HEK293 (cell line): Measurements from ENCODE around the gene ARPC1B.

Experiments
- CTCF ChIA-PET: fragments of 350-600 bp; formaldehyde crosslinking; extraction: SDS; loops from one replicate; lab custom pipeline; 2021; ENCODE audit warnings: antibody characterized with exemption; lab: Yijun Ruan, JAX
- POLR2A ChIA-PET: fragments of 300-600 bp; formaldehyde crosslinking; extraction: SDS; loops from one replicate; lab custom pipeline; 2020; ENCODE audit warnings: antibody characterized with exemption, inconsistent platforms; lab: Yijun Ruan, JAX
- H3K27ac ChIP-seq: fragments of 200-500 bp; sonication (Bioruptor generic); 2 replicates; pipeline ENCODE4 v1.5.1; 2014; ENCODE audit warnings: low read depth, low read length, control low read depth, inconsistent platforms; ENCODE audit errors: extremely low read depth
- H3K36me3 ChIP-seq, 2 experiments: fragments of 200-500 bp in 1 of 2; sonication (Bioruptor generic) in 1 of 2; 1 replicate in 1 of 2; 2 replicates in 1 of 2; pipeline ENCODE4 v1.5.1; 2014 to 2017; ENCODE audit warnings: inconsistent platforms in 2 of 2, low read length in 2 of 2; ENCODE audit not compliant: control insufficient read depth in 2 of 2, insufficient read depth in 1 of 2
- H3K4me1 ChIP-seq: fragments of 200-500 bp; sonication (Bioruptor generic); 2 replicates; pipeline ENCODE4 v1.5.1; 2014; ENCODE audit warnings: mild to moderate bottlenecking, low read length, inconsistent platforms; ENCODE audit not compliant: control insufficient read depth, insufficient read depth
- H3K4me3 ChIP-seq: 2 replicates; pipeline ENCODE4 v1.5.1; 2011; ENCODE audit warnings: low read depth, mild to moderate bottlenecking, control low read depth, low read length, moderate library complexity
- H3K9me3 ChIP-seq: fragments of 200-500 bp; sonication (Bioruptor generic); 2 replicates; pipeline ENCODE4 v1.5.1; 2014; ENCODE audit warnings: low read depth, low read length, inconsistent platforms; ENCODE audit not compliant: control insufficient read depth, insufficient read depth
- GLIS1 ChIP-seq: fragments of 450-650 bp; formaldehyde crosslinking; IDR thresholded peaks from 2 replicates; pipeline ENCODE4 v1.5.1; 2016; ENCODE audit warnings: missing biosample characterization, missing genetic modification characterization
- KLF1 ChIP-seq: fragments of 450-650 bp; formaldehyde crosslinking; IDR thresholded peaks from 2 replicates; pipeline ENCODE4 v1.5.1; 2016; ENCODE audit warnings: missing biosample characterization, missing genetic modification characterization
- OSR2 ChIP-seq: fragments of 450-650 bp; formaldehyde crosslinking; IDR thresholded peaks from 2 replicates; pipeline ENCODE4 v1.5.1; 2016; ENCODE audit warnings: missing biosample characterization, missing genetic modification characterization
- OVOL3 ChIP-seq: fragments of 450-650 bp; formaldehyde crosslinking; IDR thresholded peaks from 2 replicates; pipeline ENCODE4 v1.5.1; 2016; ENCODE audit warnings: missing biosample characterization, missing genetic modification characterization
- ZFHX2 ChIP-seq: fragments of 450-650 bp; formaldehyde crosslinking; conservative IDR thresholded peaks from 2 replicates; pipeline ENCODE4 v1.5.1; 2016; ENCODE audit warnings: missing biosample characterization, missing genetic modification characterization
- ZNF114 ChIP-seq: fragments of 450-650 bp; formaldehyde crosslinking; IDR thresholded peaks from 2 replicates; pipeline ENCODE4 v1.5.0; 2017; ENCODE audit warnings: missing biosample characterization, missing genetic modification characterization
- ZNF121 ChIP-seq: fragments of 450-650 bp; formaldehyde crosslinking; IDR thresholded peaks from 2 replicates; pipeline ENCODE4 v1.5.1; 2016; ENCODE audit warnings: missing biosample characterization, missing genetic modification characterization
- ZNF155 ChIP-seq: fragments of 450-650 bp; formaldehyde crosslinking; IDR thresholded peaks from 2 replicates; pipeline ENCODE4 v1.5.1; 2016; ENCODE audit warnings: missing biosample characterization, missing genetic modification characterization
- ZNF16 ChIP-seq: fragments of 450-650 bp; formaldehyde crosslinking; IDR thresholded peaks from 2 replicates; pipeline ENCODE4 v1.5.1; 2016; ENCODE audit warnings: low read depth, missing biosample characterization, missing genetic modification characterization
- ZNF2 ChIP-seq: fragments of 450-650 bp; formaldehyde crosslinking; IDR thresholded peaks from 2 replicates; pipeline ENCODE4 v1.5.1; 2016; ENCODE audit warnings: missing biosample characterization, missing genetic modification characterization
- ZNF501 ChIP-seq: fragments of 450-650 bp; formaldehyde crosslinking; IDR thresholded peaks from 2 replicates; pipeline ENCODE4 v1.5.1; 2016; ENCODE audit warnings: missing biosample characterization, missing genetic modification characterization
- ZNF571 ChIP-seq: fragments of 450-650 bp; formaldehyde crosslinking; IDR thresholded peaks from 2 replicates; pipeline ENCODE4 v1.5.0; 2017; ENCODE audit warnings: missing biosample characterization, missing genetic modification characterization
- ZNF654 ChIP-seq: fragments of 450-650 bp; formaldehyde crosslinking; IDR thresholded peaks from 2 replicates; pipeline ENCODE4 v1.5.1; 2016; ENCODE audit warnings: low read depth, missing biosample characterization, missing genetic modification characterization
- ZNF701 ChIP-seq: fragments of 450-650 bp; formaldehyde crosslinking; IDR thresholded peaks from 2 replicates; pipeline ENCODE4 v1.5.1; 2016; ENCODE audit warnings: missing biosample characterization, missing genetic modification characterization
- ZNF785 ChIP-seq: fragments of 450-650 bp; formaldehyde crosslinking; IDR thresholded peaks from 2 replicates; pipeline ENCODE4 v1.5.1; 2016; ENCODE audit warnings: missing biosample characterization, missing genetic modification characterization
- TF ChIP-seq, protein P1 (sequence below): fragments of 450-650 bp; formaldehyde crosslinking; IDR thresholded peaks from 2 replicates; pipeline ENCODE4 v1.5.1; 2016; ENCODE audit warnings: missing biosample characterization, missing genetic modification characterization, borderline replicate concordance
- TF ChIP-seq, protein P2 (sequence below): fragments of 450-650 bp; formaldehyde crosslinking; IDR thresholded peaks from 2 replicates; pipeline ENCODE4 v1.5.1; 2016; ENCODE audit warnings: missing biosample characterization, missing genetic modification characterization
- TF ChIP-seq, protein P3 (sequence below): fragments of 450-650 bp; formaldehyde crosslinking; IDR thresholded peaks from 2 replicates; pipeline ENCODE4 v1.5.1; 2016; ENCODE audit warnings: missing biosample characterization, missing genetic modification characterization
- TF ChIP-seq, protein P4 (sequence below): fragments of 450-650 bp; formaldehyde crosslinking; optimal IDR thresholded peaks from 2 replicates; pipeline ENCODE3; 2016; ENCODE audit warnings: missing biosample characterization, mild to moderate bottlenecking, missing genetic modification characterization
- TF ChIP-seq, protein P5 (sequence below): fragments of 450-650 bp; IDR thresholded peaks from 2 replicates; pipeline ENCODE4 v1.5.1; 2018; ENCODE audit warnings: missing biosample characterization, missing genetic modification characterization

Gene ARPC1B

DNA sequence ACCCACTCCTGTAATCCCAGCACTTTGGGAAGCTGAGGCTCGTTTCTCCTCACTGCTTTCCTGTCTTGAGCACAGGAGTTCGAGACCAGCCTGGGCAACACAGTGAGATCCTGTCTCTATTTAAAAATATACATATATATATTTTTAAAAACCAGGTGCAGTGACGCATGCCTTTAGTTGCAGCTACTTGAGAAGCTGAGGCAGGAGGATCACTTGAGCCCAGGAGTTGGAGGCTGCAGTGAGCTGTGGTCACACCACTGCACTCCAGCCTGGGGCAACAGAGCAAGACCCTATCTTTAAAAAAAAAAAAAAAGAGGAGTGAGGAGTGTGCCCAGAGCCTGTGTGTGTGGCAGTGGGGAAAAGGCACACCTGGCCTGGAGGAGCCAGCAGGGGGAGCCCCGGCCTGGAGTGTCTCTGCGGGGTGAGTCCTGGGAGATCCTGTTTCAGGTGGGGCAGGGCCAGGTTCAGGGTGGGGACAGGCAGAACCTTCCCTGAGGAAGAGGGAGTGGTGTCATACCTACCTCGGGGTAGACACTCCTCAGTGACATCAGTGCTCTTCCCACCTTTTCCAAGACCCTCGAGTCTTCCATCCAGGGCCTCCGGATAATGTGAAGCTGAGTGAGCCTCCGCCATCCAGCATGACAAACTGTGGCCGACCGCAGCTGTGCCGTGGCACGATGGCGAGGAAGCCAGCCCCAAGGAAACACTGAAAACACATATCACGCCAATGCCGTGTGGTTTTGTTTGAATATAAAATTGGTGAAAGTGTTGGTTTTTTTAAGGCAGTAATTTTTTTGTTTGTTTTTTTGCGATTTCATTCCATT lies 9.0 kb upstream of the ARPC1B start:
- TF ChIP-seq ZNF2 (tag by site-specific recombination) (peak; percentile 47; the same call in 1 of the 2 replicates), ZNF501 (tag by site-specific recombination) (no peak), KLF1 (peak; percentile 71), ZNF654 (tag by site-specific recombination) (peak; percentile 38; the same call in 1 of the 2 replicates), OVOL3 (tag by site-specific recombination) (no peak), GLIS1 (0 out of 2 replicates have a peak, but pooled peaks have one; percentile 11), ZNF121 (tag by site-specific recombination) (peak; percentile 90)
- TF ChIP-seq, protein P1, sequence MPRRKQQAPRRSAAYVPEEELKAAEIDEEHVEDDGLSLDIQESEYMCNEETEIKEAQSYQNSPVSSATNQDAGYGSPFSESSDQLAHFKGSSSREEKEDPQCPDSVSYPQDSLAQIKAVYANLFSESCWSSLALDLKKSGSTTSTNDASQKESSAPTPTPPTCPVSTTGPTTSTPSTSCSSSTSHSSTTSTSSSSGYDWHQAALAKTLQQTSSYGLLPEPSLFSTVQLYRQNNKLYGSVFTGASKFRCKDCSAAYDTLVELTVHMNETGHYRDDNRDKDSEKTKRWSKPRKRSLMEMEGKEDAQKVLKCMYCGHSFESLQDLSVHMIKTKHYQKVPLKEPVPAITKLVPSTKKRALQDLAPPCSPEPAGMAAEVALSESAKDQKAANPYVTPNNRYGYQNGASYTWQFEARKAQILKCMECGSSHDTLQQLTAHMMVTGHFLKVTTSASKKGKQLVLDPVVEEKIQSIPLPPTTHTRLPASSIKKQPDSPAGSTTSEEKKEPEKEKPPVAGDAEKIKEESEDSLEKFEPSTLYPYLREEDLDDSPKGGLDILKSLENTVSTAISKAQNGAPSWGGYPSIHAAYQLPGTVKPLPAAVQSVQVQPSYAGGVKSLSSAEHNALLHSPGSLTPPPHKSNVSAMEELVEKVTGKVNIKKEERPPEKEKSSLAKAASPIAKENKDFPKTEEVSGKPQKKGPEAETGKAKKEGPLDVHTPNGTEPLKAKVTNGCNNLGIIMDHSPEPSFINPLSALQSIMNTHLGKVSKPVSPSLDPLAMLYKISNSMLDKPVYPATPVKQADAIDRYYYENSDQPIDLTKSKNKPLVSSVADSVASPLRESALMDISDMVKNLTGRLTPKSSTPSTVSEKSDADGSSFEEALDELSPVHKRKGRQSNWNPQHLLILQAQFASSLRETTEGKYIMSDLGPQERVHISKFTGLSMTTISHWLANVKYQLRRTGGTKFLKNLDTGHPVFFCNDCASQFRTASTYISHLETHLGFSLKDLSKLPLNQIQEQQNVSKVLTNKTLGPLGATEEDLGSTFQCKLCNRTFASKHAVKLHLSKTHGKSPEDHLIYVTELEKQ (tag by site-specific recombination), result no peak
- TF ChIP-seq, protein P2, sequence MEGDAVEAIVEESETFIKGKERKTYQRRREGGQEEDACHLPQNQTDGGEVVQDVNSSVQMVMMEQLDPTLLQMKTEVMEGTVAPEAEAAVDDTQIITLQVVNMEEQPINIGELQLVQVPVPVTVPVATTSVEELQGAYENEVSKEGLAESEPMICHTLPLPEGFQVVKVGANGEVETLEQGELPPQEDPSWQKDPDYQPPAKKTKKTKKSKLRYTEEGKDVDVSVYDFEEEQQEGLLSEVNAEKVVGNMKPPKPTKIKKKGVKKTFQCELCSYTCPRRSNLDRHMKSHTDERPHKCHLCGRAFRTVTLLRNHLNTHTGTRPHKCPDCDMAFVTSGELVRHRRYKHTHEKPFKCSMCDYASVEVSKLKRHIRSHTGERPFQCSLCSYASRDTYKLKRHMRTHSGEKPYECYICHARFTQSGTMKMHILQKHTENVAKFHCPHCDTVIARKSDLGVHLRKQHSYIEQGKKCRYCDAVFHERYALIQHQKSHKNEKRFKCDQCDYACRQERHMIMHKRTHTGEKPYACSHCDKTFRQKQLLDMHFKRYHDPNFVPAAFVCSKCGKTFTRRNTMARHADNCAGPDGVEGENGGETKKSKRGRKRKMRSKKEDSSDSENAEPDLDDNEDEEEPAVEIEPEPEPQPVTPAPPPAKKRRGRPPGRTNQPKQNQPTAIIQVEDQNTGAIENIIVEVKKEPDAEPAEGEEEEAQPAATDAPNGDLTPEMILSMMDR (tag by site-specific recombination), result 0 out of 2 replicates have a peak, but pooled peaks have one; percentile 47
- TF ChIP-seq, protein P3, sequence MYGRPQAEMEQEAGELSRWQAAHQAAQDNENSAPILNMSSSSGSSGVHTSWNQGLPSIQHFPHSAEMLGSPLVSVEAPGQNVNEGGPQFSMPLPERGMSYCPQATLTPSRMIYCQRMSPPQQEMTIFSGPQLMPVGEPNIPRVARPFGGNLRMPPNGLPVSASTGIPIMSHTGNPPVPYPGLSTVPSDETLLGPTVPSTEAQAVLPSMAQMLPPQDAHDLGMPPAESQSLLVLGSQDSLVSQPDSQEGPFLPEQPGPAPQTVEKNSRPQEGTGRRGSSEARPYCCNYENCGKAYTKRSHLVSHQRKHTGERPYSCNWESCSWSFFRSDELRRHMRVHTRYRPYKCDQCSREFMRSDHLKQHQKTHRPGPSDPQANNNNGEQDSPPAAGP (tag by site-specific recombination), result peak; percentile 65
- no peaks in the 10 kb centered on the region for H3K9me3 ChIP-seq
- ChIA-PET CTCF (interaction anchor here (0.6 to 2.0 kb wide), 10 partner anchors 12 to 345 kb away, joined by 3 to 10 read pairs (median 4); no protein-coding TSS in a partner anchor), POLR2A (interaction anchor here (0.5 to 1.2 kb wide), 2 partner anchors 39 to 308 kb away, joined by 3 to 5 read pairs; partner anchors contain the start of gene ARPC1A)
- H3K27ac ChIP-seq, result no peak overlapping the region
- no peaks in the 10 kb centered on the region for H3K4me1 ChIP-seq
- peaks cover 33 to 57% of the 10 kb centered on the region in 2 experiments for H3K36me3 ChIP-seq
- H3K4me3 ChIP-seq, result no peak overlapping the region

DNA sequence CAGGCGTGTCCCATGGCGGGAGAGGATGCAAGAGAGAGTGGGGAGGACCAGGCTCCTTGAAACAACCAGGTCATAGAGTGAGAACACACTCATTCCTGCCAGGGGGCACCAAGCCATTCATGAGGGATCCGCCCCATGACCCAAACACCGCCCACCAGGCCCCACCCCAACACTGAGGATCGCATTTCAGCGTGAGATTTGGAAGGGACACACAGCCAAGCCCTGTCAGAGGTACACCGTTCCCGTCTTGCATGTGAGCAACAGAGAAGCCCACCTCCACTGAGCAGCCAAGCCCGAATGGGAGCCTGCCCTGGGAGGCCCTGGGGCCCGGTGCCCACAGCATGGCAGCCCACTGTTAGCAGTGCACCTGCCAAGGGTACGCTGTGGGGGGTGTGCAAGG lies 7.9 kb upstream of the ARPC1B start:
- Histone ChIP-seq H3K4me1 (no peaks in the 10 kb centered on the region), H3K36me3 (peaks cover 25 to 47% of the 10 kb centered on the region in 2 experiments), H3K4me3 (no peak overlapping the region), H3K9me3 (no peaks in the 10 kb centered on the region), H3K27ac (no peak overlapping the region)
- CTCF ChIA-PET, result interaction anchor here (1.2 to 2.0 kb wide), 2 partner anchors 20 to 49 kb away, joined by 3 to 10 read pairs; no protein-coding TSS in a partner anchor
- POLR2A ChIA-PET, result no interaction called here
- TF ChIP-seq ZNF16 (tag by site-specific recombination), result no peak
- TF ChIP-seq, protein P1 (tag by site-specific recombination), result no peak
- no peak for TF ChIP-seq ZNF701 (tag by site-specific recombination)
- TF ChIP-seq ZNF785 (tag by site-specific recombination), result no peak
- no peak for TF ChIP-seq ZNF155
- peak; percentile 98 for TF ChIP-seq KLF1
- no peak for TF ChIP-seq ZNF114 (tag by site-specific recombination)
- TF ChIP-seq OSR2, result no peak
- TF ChIP-seq ZNF571 (tag by site-specific recombination), result no peak
- peak; percentile 55; the same call in 1 of the 2 replicates for TF ChIP-seq ZFHX2 (tag by site-specific recombination)
- TF ChIP-seq, protein P4, sequence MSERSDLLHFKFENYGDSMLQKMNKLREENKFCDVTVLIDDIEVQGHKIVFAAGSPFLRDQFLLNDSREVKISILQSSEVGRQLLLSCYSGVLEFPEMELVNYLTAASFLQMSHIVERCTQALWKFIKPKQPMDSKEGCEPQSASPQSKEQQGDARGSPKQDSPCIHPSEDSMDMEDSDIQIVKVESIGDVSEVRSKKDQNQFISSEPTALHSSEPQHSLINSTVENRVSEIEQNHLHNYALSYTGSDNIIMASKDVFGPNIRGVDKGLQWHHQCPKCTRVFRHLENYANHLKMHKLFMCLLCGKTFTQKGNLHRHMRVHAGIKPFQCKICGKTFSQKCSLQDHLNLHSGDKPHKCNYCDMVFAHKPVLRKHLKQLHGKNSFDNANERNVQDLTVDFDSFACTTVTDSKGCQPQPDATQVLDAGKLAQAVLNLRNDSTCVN (tag by site-specific recombination), result no peak
- TF ChIP-seq, protein P5, sequence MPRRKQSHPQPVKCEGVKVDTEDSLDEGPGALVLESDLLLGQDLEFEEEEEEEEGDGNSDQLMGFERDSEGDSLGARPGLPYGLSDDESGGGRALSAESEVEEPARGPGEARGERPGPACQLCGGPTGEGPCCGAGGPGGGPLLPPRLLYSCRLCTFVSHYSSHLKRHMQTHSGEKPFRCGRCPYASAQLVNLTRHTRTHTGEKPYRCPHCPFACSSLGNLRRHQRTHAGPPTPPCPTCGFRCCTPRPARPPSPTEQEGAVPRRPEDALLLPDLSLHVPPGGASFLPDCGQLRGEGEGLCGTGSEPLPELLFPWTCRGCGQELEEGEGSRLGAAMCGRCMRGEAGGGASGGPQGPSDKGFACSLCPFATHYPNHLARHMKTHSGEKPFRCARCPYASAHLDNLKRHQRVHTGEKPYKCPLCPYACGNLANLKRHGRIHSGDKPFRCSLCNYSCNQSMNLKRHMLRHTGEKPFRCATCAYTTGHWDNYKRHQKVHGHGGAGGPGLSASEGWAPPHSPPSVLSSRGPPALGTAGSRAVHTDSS (tag by site-specific recombination), result no peak
